ELR (cell line): ENCODE results near the gene TCF7L1.
A peak's percentile ranks its signal among the peaks of the same experiment; 100 is the strongest.
"Not testable (repeated sequence)": the region's sequence is repeated elsewhere in the genome, so short reads cannot be mapped to it uniquely, and the experiment has no call there.

Source experiments
- DNase-seq: peaks from one replicate; pipeline ENCODE4 v3.0.0-alpha.2; 2015; ENCODE audit warnings: low read depth

Gene TCF7L1

DNA sequence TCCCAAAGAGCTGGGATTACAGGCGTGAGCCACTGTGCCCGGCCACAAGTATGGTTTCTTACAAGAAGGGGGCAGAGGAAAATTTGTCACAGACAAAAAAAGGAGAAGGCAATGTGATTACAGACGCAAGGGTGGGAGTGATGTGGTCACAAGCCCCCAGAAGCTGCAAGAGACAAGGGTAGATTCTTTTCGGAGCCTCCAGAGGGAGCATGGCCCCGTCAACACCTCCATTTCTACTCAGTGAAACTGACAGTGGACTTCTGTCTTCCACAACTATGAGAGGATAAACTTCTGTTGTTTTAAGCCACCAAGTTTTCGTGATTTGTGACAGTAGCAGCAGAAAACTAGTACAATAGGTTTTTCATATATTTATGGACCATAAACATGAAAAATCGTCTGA lies 2.1 kb upstream of the TCF7L1 start:
- DNase-seq, result peak; percentile 46

DNA sequence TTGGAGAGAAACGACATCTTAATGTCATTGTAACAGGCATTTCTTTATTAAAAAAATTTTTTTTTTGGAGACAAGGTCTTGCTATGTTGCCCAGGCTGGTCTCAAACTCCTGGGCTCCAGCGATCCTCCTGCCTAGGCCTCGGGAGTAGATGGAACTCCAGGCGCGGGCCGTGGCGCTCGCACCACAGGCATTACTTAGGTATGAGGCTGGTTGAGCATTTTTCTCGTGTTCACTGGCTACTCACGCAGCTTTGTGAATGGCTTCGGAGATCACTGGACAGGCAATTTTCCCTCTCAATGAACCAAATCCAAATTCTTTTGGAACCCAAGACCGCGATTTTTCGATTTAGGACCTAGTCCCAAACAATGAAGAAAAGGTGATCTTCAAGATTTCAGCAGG lies 795 bp upstream of the TCF7L1 start:
- DNase-seq, result peak; percentile 34

DNA sequence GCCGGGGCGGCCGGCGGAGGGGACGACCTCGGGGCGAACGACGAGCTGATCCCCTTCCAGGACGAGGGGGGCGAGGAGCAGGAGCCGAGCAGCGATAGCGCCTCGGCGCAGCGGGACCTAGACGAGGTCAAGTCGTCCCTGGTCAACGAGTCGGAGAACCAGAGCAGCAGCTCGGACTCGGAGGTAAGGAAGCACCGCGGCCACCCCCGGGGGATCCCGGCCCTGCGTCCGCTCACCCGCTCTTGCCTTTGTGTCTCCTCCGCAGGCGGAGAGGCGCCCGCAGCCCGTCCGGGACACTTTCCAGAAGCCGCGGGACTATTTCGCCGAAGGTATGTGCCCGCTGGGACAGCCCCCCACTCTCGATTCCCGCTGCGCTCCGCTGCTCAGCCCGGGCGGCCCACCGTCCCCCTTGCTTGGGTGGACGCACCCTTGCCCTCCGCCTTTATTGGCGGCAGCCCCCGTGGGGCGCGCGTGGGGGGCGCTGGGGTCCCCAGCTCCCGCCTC lies 611 bp downstream of the TCF7L1 start:
- peak; percentile 62 for DNase-seq

DNA sequence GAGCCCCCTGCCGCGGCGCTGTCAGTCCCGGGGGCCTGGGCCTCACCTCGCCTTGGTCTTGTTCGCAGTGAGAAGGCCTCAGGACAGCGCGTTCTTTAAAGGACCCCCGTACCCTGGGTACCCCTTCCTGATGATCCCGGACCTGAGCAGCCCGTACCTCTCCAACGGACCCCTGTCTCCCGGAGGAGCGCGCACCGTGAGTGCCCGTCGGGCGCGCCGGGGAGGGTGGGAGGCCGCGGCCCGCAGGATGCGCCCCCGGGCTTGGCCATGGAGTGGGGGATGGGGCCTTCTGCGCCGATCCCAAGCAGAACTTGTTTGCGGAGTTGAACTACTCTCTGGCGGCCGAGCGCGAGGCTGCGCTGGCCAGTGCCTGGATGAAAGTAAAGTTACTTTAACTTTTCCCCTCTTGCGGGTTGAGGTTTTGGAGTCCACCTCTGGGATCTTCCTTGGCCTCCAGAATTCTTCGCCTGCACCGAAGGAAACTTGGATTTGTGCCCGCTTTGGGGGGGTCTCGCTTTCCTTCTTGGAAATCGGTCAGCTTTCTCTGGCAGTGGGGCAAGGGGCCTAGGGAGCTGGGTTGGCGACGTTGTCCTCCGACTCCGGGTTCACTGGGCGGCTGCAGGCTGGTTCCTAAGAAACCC lies 1.2 kb downstream of the TCF7L1 start:
- DNase-seq, result no peak

DNA sequence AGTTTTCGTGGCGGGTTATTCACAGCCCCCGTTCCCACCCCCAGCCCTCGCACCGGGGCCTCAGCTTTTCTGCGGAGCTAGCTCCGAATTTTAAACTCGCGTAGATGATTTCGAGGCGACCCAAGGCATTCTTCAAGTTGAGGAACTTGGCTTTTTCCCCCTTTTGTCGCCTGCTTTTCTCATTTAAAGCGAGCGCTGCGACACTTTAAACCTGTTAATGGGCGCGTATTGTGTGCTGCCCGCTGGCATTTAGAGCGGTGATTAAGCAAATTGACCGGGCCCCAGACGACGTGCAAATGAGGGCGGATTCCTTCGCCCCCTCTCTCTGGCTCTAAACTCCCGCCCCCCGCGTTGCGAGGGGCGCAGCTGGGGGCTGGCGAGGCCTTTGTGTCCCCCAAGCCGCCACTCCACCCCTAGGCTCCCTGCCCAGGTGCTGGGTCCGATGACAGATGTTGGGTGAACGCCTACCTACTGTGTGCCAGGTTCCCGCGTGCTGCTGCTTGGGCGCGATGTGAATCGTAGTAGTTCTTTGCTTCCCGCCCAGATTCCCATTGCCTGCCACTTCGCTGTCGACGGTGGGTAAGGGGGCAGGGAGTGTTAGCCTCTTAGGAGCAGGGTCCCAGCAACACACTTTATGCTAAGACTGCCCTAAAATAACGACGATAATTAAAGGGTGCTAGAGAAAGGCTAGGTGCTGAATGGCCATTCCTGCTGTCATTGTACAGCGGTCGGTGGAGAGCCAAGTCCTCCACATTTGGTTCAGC lies 1.9 kb downstream of the TCF7L1 start:
- no peak for DNase-seq

DNA sequence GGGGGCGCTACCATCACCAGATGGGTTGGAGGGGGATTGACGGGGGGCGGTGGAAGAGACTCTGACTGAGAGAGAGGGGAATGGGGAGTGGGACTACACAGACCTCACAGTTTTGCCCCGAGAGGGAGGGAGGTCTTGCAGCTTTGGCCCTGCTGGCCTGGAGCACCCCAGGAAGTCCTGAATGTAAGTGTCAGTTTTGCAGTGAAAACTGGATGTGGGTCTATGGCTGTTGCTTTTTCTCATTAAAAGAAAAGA lies 2.4 kb downstream of the TCF7L1 start:
- DNase-seq, result no peak

DNA sequence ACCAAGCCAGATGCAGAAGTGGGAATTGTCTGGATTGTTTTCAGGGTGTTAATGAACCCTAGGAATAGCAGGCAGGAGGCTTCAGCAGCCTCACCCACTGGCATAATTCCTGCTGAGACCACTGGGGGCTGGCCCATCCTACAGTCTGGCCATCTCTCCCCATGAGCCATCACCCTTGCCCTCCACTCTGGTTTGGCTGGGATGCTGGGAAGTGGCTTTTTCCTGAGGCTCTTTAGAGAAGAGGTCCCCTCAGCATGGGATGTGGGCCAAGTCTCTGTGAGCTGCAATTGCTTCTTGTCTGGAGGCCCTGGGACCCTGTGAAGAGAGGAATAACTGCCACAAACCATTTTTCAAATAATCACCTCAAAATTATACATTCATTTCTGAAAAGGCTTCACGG lies 4.0 kb downstream of the TCF7L1 start:
- DNase-seq, result no peak

DNA sequence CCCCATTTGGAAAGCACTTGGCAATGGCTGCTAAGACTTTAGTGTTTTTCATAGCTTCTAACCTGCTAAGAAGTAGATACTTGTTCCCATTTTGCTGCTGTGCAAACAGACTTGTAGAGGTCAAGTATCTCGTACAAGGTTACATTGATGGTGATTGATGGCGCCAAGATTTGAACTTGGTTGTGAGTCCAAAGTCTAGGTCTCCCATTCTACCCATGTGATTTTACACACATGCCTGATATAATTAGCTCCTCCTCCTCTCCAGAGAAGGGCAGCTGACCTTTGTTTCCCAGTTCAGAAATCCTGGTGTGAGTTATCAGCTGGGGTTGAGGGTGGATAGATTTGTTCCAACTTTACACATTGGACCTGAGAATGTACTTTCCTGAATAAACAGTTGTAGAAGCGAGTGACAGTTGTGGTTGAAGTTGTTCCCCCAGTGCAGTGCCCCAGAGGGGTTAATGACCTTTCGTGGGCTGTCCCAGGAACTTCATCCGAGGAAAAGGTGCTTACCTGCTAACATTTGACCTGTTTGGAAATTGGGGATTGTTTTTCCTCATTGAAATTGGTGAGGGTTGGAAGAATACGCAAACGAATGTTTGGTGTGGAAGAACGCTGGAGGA lies 10.4 kb downstream of the TCF7L1 start:
- DNase-seq, result no peak

DNA sequence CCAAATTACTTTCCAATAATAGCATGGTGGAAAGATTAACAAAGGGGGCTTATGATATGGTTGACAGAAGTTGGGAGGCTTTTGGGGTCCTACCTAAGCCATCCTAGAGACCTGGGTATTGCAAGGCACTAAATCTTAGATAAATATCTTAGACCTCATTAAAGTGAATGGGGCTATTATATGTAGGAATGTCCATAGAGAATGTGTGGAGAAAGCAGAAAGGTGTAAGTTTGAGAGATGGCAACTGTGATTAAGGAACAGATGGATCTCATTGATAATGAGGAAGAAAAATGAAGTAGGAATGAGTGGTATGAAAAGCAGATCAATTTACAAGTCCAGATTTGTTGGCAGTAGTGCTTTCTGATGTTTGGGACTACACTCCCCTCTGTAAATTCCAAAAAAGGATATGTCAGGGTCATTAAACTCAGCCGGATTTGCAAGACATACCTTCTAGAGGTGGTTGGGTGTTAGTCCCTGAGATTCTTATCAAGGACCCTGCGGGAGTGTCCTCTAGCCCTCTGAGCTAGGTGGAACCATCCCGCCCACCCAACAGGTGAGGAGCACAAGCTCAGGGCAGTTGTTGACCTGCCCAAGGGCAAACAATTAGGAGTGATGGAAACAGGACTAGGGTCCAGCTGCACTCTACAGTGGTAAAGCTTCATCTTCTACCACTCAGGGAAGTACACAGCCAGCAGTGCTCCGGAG lies 12.1 kb downstream of the TCF7L1 start:
- no peak for DNase-seq

DNA sequence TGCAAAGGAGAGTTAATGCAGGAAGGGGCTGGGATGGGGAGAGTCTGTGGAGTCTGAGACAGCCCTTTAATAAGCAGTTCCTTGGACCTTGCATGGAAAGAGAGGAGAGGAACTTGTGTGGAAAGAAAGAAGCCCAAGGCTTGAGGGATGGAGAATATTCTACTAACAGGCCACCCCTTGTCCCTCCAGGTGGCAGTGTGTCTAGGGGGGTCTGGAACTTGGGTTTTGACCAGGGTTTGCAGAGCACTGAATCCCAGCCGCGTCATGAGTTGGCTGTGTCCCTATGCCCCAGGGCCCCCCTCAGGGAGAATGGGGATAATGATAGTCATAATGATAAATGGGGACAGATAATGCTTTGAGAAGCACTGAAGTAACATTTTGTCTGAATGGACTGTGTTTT lies 15.0 kb downstream of the TCF7L1 start:
- DNase-seq, result no peak

DNA sequence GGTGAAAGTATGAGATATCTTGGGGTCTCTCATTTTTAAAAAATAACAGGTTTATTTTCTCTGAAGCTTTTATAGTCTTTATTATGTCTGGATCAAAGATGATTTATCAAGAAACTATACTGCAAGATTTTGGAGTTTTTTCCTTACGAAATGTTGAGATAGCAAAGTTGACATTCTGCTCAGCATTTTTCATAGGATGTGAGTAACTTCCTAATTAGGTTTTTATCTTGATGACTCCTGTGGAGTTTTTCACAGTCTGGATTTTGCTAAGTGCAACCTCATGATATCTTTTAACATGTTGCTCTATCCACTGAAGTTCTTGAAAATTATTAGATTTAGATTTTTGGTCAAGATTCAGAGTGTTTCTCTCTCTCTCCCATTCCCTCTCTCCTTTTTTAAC lies 17.8 kb downstream of the TCF7L1 start:
- no peak for DNase-seq

DNA sequence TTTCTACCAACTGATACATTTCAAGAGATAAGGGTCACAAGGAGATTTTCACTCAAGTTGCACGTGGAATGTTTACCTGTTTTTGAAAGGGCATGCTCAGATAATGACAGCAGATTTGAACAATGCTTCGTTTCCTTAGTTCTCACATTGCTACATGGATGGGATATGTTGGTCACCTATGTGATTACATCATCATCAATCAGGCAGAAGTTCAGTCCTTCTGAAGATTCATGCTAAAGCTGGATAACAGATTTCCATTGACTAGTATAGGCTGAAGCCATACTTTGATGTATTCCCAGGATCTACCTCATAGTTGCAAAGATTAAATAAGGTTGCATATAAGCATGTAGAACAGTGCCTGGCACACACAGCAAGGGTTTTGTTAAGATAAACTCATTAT lies 19.7 kb downstream of the TCF7L1 start:
- DNase-seq, result no peak

DNA sequence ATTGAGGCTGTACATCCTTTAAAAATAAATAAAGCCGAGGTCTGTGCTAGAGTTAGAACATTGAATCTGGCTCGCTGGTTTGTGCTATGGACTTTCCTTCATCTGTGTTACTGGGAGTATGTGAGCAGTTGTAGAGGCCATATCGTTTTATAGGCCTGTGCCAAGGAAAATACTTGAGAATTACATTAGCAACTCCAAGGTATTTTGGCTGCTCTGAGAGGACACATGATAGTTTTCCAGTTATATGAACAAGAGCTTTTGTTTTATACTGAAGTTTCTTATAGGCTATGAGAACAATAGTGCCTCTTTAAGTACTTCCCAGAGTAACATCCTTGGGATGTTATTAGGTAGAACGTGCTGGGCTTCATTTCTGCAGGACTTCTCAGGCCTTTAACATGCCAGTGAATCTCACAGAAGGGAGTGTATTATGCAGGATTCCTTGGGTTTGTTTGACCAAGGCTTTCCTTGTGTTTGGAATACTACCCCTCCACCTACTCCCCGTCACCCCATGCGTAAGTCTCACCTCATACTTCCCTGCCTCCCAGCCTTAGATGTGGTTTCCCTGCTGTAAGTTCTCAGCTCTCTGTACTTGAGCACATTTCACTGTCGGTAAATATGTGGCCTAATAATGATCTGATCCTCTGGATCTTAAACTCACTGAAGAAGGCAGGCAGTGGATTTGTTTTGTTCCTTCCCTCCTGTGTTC lies 21.0 kb downstream of the TCF7L1 start:
- no peak for DNase-seq

DNA sequence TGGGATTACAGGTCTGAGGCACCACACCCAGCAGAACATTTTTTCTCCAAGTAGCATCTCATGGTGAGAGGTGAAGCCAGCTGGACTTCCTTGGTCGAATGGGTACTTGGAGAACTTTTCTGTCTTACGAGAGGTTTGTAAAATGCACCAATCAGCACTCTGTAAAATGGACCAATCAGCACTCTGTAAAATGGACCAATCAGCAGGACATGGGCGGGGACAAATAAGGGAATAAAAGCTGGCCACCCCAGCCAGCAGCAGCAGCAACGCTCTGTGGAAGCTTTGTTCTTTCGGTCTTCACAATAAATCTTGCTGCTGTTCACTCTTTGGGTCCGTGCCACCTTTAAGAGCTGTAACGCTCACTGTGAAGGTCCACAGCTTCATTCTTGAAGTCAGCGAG lies 21.9 kb downstream of the TCF7L1 start:
- not testable (repeated sequence) for DNase-seq

DNA sequence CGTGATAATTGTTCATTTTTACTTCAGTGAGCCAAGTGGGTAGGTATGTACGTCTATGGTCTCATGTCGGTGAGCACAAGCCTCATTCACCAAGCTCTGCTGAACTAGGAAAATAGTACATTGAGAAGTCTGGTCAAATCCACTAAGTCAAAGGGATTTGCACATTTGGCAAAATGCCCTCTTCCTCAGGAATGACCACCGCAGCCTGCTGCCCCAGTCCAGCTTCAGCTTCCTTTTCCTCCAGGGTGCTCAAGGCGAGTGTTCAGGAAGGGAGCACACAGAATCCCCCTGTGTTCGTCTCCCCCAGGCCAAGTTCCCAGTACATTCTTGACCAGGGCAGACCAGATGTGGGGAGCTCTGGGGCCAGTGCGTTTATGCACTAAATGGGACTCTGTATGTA lies 23.0 kb downstream of the TCF7L1 start:
- no peak for DNase-seq

DNA sequence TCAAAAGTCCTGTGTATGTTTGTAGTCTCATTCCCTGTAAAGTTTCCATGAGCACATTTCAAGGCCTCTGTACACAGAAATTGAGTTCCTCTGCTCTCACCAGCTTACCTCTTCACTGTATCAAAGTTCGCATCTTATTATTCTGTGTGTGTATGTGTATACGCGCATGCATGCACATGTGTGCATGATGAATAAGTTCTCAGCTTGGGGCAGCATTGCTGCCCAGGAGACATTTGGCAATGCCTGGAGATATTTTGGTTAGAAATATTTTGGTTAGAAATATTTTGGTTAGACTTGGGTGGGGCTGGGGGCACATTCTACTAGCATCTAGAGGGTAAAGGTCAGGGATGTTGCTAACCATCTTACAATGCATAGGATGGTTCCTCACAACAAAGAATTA lies 23.4 kb downstream of the TCF7L1 start:
- no peak for DNase-seq

DNA sequence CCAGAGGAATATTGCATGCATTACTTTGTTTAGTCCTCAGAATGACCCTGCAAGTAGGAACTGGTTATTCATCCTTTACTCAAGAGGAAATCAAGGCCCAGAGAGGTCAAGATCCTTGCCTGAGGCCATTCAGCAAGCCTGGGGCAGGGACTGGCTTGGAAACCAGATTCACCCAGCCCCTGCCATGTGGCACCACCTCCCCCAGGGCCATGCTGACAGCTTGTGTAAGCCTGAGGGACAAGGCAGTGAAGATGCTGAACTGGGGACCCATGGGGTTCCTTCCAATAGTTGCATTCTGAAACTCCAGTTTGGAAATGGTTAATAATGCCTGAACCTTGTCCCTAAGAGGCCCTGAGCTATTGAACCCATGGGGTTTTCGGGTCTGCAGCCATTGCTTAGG lies 24.2 kb downstream of the TCF7L1 start:
- no peak for DNase-seq

DNA sequence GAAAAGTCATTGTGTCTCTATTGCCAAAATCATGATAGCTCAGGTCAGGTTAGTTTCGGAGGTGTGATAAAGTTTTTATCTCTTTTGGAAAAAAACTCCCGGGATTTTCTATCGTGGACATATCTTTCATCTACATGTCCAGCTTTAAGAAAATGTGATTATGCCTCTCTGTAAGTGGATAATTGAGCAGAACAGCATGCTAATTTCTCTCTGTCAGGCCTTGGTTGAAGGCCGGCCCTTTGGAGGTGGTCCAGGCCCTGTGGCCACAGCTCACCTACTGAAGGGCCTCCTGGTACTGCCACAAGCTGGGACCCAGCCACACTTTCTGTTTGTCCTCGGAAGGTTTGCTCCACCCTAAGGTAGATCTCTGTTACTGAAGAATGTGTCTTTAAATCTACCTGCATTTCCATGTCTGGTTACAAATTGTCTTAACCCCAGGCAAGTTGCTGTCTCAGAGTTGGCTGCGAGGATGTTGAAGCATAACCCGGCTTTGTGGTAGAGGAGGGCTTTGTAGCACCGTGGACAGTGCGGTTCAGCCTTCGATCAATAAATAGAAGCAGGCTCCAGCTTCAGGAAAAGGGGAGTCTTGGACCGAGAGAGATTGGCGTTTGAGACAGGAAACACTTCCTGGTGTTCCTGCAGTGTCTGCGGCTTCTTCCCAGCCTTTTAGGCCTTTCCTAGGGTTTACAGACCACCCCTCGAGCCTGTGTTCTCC lies 25.5 kb downstream of the TCF7L1 start:
- no peak for DNase-seq

DNA sequence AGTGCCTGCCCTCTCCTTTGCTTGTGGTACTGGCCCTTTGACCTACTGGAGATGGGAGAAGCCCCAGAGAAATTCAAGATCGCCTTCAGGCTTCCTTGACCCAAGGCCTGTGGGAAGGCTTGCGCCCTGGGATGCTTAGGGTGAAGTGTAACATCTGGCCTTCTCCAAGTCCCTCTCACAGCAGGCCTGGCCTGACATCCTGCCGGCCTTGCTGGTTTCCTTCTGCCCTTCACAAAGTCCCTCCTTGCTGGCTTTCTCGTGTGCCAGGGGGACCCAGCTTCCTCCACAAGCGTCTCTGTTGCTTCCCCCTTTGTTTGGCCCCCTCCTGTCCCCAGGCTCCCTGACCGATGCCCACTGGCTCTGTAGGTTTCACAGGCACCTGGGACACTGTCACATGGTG lies 26.4 kb downstream of the TCF7L1 start:
- DNase-seq, result no peak

DNA sequence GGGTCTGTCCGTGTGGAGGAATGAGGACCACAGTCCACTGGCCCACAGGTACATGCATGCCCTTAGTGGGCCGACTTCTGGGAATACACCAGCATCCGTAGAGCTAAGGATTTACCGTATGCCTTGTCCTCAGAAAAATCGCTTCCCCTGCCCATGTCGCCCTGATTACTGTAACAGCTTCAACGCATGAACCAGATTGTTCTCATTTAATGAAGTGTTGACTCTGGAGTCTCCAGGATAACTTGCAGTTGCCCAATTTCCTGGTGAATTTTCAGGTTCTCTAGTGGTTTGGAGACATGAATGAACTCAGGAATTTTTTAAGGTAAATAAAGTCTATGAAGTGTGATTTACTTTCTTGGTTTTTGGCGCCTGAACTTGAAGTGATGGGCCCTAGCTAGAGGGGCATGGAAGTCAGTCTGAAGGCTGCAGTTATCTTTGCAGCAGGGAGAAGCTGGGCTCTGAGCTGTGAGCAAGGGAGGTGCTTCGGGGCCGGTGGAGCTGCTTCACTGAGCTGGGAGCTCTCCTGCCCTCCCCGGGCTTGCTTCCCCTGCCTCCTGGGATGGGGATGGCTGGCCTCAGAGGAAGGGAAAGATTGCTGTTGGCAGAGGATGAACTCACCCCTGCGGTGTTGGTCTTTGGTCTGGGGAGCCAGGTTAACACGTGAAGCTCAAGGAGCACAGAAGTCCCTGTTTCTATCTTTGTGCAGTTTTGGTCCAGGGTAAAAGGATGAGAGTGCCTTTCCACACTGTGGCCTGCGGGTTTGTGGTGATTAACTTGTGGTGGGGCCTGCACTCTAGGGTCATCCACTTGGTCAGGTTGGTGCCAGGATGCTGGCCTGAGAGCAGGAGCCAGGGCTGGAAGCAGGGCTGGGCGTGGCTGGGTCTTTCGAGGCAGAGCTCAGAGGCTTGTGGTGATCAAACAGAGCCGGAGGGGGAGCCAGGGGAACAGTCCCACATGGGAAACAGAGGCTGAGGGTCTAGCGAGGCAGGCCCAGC lies 28.1 kb downstream of the TCF7L1 start:
- DNase-seq, result peak; percentile 56
